NOMO-1 (cell line): ENCODE results near the gene MREG.

Experiments used
- DNase-seq, 2 experiments: peaks; one replicate each; lab custom pipeline; 2025; ENCODE audit not compliant: unreplicated experiment in 2 of 2; lab: John Stamatoyannopoulos, UW

The MREG gene, protein sequence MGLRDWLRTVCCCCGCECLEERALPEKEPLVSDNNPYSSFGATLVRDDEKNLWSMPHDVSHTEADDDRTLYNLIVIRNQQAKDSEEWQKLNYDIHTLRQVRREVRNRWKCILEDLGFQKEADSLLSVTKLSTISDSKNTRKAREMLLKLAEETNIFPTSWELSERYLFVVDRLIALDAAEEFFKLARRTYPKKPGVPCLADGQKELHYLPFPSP

DNA sequence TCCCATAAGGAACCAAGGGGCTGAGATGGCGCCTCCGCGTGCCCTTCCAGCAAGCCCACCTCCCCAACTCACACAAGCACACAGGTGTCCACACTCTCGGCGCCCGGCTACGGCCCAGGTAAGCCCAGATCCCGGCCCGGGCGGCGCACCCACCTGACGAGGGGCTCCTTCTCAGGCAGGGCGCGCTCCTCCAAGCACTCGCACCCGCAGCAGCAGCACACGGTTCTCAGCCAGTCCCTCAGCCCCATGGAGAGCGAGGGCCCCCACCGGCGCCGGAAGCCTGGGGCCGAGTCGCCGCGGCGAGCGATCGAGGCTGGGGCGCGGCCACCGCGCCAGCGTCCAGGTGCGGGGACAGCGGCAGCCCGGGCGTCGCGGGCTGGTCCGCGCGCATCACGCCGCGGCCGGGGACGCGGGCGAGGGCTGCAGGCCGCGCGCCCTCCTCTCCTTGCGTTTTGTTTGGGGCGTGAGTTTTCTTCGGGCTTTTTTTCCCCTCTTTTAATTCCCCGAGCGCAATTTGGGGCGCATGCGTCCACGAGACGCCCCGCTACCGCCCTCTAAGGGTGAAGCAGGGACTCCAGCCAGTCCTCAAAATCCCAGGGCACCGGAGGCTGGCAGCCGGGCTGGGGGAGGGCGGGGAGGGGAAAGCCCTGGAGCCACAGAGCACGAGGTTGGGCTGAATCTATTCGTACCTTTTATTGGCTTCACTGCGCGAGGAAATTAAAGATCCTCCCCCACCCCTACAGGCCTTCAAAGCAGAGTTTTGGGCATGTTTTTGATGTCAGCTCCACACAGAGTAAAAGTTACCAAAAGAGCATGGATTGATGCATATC is at the start of gene MREG:
TSS of gene MREG (minus strand) at position 472 of the 830 bp plus-strand sequence. CDS start at position 248, 224 bp downstream.
- DNase-seq: peak; percentile 63 to 69

DNA sequence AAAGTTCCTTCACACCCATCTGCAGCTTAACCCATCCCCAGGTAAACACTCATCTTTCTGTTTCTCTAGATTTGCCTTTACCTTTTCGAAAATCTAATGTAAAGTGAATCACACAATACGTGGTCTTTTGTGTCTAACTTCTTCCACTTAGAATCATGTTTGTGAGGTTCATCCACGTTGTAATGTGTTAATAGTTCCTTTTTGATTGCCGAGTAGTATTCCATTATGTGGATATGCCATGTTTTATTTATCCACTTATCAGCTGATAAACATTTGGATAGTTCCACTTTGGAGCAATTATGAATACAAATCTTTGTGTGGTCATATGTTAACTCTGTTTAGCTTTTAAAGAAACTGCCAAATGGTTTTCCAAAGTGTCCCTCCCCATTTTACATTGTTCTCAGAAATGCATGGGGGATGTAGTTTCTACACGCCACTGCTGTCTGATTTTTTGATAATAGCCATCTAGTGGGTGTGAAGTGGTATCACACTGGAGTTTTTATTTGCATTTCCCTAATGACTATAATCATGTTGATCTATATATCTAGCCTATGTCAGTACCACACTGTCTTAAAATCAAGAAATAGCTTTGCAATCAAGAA is 46.0 kb upstream of the MREG start:
- DNase-seq: no peak

DNA sequence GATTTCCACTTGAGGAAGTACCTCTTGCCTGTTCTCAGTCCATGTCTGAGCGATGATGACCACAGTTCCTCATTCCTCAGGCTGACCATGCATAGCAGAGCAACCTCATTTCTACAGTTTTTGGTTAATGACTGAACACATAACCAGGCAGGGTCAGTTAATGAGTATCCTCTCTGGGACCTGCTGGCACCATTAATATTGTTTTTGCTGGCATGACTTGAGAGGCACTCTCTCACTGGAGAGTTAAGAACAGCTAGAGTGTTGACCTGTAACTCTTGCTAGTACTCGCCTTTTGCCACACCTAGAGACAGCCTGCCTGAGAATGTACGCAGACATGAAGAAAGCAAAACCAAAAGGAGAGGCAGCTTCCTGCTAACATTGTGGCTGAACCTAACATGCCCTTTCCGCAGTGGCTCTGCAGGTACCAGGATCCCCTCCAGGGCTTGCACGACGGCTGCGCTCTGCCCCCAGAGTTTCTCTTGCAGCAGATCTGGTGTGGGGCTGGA is 44.4 kb upstream of the MREG start:
- DNase-seq: peak; percentile 34 to 80

DNA sequence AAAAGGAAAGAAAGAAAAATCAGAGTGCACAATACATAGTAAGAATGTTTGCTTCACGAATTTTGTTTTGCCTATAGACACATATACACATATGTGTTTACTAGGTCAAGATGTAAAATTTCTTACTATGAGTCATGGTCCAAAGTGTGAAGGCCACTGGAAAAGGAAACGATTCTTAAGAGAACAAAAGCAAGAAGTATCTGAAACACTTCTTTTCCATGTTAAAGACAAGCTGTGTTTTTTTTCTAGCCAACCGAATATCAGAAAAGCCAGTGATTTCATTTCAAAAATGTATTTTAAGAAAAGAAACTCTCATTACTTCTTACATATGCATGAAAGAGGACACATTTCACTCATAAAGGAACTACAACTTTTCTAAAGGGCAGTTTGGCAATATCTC is 43.4 kb upstream of the MREG start:
- peak in 1 of 2 experiments; percentile 47 for DNase-seq

DNA sequence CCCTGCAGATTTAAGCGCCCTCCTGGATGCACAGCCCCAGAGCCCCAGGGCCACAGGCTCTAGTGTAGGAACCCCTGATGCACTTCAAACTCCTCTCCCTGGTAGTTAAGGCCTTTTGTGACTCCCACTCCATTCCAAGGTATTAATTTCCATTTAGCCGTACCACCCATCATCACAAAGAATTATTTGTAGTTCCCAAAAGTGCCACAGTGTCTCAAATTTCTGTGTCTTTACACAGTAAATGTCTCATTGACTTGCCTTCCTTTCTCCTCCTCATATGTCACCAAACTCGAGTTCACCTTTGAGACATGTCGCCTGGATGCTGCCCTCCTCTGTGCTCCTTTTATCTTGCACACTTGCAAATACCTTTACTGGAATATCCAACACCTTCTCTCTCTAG is 42.3 kb upstream of the MREG start:
- DNase-seq: no peak

DNA sequence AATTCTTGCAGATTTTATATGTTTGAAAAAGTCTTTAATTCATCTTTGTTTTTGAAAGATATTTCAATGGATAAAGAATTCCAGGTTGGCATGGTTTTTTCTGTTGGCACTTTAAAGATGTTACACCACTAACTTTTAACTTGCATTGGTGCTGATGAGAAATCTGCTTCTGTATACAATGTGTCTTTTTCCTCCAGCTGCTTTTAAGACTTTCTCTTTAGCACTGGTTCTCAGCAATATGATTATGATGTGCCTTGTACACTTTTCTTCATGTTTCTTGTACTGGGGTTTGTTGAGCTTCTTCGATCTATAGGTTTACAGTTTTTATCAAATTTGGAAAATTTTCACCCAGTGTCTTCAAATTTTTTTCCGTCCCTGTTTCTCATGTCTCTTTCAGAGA is 39.1 kb upstream of the MREG start:
- DNase-seq: no peak

DNA sequence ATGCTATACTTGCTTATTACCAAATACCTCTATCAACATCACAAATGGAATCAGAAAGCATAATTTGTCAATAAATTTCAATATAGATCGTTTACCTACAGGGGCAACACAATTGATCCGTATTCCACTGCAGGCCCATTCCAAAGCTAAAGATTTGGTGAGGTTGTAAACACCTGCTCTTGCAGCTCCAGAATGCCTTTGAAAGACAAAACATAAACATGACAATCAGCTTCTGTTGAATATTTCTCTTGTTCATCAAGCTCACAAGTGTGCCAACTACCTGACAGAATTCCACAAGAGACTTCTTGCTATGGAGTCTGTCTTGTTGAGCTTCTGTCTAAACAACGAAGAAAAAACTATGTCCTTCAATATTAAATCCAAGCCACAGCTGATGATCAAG is 38.0 kb upstream of the MREG start:
- no peak for DNase-seq

DNA sequence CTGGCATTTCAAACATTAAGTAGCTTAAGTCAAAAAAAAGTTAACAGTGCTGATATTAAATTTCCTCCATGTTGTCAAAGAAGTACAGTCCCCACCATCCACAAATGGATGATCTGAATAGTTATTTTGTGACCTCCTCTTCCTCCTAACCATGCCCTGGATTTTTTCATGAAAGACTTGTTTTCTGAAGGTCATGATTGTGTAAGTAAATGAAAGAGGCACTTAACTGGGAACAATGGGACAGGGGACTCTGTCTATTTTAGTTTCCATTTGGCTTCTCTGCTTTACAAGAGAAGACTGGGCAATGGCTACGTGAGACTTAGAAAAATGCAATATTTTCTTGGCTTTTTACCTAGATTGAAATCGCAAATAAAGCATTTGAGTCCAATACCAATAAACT is 36.1 kb upstream of the MREG start:
- no peak for DNase-seq

DNA sequence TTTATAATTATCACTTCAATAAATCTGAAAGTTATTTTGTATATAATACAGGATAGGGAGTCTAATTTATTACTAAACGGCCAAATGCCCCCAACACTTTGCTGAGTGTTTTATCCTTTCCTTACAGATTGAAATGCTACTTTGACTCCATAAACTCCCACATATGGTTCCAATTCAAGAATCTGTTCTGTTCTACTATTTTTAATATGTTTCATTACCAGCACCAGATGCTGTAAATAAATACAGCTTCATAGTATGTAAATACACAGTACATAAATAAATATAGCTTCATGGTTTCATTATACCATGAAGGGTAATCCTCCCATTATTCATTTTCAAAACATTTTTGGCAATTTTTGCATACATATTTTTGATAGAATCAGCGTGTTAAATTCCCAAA is 34.0 kb upstream of the MREG start:
- no peak for DNase-seq

DNA sequence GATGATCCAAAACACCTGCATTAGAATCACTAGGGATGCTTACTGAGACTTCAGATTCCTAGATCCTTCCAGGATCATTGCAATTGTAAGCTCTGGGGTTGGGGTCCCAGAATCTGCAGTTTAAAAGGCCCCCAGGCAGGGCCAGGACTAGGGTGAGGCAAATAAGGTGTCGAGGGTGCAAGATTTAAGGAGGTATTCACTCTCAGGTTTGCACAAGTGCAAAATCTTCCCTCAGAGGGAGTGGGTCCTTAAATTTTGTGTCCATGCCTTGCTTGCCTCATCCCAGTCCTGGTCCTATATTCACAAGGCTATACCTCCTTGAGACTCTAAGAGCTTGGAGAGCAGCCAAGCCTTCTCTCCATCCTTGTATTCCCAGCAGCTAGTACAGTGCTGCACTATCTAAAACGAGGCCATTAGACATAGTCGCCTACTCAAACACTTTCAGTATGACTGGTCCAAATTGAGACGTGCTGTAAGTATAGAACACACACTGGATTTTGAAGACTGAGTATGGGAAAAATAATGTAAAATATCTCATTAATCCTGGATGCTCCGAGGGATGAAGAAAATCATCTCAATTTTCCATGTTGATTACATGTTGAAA is 31.6 kb upstream of the MREG start:
- DNase-seq: no peak

DNA sequence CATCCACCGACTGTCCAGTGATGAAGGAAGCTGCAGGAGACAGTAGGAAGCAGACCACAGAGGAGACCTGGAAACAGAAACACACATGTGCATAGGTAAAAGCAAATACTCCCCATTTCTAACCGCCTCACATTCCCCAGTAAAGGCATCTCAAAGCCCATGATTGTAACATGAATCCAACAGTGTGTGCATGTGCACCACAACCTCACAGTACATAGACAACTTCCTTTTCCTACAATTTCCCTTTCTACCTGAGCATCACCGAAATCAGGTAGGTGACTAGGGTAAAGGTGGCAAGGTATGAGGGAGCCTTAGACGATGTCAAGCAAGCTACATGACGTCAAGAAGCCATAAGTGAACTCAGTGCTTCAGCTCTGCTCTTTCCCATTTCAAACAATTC is 30.6 kb upstream of the MREG start:
- no peak for DNase-seq

DNA sequence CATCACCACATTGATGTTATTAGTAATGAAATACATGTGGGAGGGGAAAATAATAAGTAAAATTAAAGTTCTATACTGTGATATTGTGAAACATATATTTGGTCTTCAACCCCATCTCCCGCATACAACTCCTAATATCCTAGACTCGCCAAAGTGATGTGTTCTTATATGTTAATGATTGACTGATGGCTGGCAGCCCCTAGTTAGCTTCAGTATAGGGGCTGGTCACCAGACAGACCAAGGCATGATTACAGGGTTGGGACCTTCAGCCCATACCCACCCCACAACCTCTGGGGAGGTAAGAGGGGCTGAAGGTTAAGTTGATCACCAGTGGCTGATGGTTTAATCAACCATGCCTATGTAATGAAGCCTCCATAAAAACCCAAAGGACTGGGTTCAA is 28.1 kb upstream of the MREG start:
- DNase-seq: no peak

DNA sequence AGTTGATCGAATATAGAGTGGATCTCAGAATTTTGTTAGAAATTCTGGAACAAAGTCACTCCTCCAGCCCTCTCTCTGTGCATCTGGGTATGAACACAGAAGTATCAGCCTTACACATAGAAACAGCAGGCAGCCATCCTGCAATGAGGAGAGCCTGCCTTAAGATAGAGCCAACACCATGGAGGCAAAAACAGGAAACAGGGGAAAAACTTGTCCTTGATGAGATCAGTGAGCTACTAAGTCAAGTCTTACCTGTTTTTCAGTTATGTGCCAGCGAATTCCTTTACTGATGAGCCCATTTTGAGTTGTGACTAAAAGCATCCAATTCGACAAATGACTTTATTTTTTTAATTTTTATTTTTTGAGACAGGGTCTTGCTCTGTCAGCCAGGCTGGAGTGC is 26.6 kb upstream of the MREG start:
- DNase-seq: no peak

DNA sequence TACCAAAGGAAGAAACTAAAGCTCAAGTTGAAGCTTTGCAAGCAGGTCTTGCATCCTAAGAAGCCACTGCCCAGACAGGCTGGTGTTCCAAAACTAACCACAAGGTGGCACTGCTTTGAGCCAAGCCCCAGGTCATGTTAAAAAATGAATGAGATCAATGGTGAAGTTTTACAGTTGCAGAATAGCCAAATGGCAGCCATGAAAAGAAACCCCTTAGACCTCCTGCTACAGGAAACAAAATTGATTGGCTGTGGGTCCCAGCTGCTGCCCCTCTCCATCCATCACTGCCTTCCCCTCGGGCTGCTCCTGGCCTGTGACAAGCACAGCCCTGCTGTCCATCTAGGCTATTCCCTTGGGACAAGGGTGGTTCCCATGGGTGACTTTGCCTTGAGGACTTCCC is 20.7 kb upstream of the MREG start:
- peak; percentile 42 to 60 for DNase-seq

DNA sequence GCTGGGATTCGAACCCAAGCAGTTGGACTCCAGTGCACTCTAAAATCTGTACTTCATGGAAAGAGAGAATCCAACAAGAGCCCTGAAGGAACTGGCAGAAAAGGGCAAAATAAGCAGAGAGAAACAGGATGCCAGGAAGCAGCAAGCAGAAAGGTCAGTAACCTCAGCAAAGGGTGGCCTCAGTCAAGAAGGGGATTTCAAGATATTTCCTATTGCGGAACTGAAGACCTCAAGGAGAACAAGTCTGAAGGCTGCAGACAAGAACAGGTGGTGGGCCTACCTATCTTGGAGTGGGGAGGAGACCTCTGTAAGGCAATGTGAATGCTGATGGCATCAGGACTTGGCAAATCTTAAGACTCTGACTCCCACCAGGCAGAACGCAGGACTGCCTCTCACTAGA is 20.1 kb upstream of the MREG start:
- no peak for DNase-seq

DNA sequence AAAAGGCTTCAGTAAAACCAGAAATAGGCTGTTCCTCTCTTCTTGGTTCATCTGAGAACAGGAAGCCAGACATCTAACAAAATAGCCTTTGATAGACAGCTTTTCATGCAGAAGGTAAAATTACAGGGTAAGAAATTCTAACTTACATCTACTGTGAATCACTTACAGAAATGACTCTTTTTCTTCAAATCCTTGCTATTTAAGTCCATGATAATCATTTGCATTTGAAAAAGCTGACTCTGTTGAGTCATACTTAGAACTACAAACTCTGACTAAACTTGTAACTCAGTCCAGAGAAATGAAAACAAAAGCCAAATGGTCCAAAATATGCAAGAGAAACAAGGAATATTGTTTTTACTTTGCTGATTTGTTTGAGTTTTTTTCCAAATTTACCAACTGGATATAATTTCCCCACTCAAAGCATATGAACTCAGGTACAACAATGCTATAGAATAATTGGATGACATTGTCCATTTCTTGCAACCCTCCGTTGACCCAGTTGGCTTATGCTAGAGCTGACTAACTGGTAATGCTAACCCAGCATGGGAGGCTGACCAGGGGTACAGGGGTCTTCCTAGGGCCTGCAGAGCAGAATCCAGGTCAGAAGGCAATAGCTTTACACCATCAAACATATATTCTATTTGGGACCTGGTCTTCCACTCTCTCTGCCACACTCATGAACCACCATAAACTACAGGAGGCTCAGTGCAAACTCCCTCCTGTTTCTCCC is 18.8 kb upstream of the MREG start:
- DNase-seq: no peak

DNA sequence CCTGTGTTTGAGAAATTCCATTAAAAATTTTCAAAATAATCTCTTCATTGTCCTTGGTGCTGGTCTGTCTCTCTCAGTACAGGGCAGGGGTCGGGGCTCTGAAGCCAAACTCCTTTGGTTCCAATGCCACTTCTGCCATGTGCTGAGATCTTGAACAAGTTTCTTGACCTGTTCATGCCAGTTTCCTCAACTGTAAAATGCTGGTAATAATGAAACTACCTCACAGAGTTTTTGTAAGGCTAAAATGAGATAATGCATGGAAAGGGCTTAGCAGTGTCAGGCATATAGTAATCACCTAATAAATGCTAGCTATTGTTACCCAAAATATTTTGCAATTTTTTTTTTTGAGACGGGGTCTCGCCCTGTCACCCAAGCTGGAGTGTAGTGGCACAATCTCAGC is 16.9 kb upstream of the MREG start:
- no peak for DNase-seq

DNA sequence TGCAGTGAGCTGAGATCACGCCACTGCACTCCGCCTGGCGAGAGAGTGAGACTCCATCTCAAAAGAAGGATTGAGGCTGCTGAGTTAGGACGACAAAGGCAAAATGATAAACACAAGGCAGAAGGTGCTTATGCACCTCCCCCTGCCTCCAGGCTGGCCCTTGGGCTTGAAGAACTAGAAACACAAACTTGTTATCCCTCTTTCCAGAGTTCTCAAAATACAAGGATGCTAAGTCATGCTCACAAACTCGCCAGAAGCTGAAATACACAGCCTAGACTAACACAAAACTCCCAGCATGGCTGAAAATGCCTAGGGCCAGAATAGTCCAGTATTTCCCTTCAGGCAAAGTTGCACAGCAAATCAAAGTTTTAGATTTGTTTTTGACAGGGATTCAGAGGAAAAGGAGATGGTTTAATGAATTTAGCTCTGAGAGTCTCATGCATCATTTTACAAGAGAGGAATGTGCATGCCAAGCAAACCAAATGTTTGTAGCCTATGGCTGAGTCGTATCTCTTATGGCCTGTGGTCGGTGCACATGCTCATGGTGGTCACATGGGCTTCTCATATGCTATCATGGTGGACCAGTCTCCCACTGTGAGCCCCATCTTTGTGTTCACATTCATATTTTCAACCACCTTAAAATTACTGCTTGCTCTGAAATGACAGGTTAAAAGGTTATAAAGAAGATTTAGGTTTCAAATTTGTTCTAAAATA is 16.2 kb upstream of the MREG start:
- DNase-seq: no peak

DNA sequence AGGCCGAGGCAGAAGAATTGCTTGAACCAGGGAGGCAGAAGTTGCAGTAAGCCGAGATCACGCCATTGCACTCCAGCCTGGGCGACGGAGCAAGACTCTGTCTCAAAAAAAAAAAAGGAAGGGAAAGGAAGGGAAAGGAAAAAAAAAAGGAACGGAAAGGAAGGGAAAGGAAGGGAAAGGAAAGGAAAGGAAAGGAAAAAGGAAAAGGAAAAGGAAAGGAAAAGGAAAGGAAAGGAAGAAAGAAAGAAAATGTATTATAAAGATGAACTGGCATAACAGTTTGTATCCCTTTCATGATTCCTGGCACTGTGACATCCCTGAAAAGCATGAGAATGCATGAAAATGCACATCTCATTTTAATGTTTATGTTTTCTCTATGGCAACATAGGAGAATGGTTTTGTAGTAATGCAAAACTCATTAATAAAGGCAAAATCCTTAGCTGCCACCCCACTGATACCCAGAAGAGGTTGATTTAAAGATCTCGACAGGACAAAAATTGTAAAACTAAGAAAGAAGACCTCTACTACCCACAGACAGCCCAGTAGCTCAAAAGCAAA is 11.5 kb upstream of the MREG start:
- no peak for DNase-seq
